GM18502 (cell line): ENCODE results near the gene NOTCH1.

ENCODE experiments used
- ATAC-seq: cut with Tn5 transposase; IDR thresholded peaks from one replicate; pipeline ENCODE4 v1.9.1; 2021; ENCODE audit warnings: mild to moderate bottlenecking; ENCODE audit not compliant: unreplicated experiment, poor library complexity

NOTCH1 gene

DNA sequence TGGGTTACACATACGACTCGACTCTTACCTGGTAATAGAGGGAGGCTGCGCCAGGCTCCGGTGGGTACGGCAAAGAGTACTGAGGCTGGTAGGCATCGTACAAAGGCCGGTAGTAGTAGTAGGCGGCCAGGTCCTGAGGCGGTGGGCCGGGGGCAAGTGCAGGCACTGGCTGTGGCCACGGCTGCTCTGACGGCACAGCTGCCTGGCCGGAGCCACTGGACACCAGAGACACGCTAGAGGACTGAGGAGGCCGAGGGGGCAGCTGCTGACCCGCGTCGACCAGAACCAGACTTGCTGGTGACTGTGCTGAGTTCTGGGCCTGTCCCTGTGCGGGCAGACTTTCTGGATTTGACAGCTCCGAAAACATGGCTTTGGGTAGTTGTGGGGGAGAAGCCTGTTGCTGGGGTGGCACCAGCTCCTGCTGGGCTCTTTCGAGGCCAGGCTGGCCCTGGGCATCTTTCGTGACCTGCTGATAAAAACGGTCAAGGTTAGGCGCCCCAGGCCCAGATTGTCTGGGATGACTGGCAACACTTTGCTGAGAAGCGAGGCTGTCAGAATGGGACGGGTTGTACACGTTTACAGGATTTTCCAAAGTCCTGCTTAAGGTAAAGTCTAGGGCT, 71.7 kb downstream of the NOTCH1 start:
- ATAC-seq = no peak

DNA sequence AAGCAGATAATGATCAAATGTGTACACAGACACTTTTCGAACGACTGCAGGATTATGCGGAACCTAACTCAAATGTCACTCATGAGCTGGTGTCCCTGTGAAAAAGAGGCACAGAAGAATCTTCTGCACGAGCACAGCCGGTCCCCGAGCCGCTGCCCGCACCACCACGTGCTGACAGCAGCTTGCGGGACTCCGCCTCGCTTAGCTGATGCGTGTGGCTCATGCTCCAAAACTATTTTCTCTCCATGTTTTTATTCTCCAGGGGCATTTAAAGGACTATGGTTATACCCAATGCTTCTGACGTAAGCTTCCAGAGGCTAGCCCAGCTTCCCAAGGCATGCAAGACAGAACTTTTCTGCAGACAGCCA, 72.5 kb downstream of the NOTCH1 start:
- no peak for ATAC-seq

DNA sequence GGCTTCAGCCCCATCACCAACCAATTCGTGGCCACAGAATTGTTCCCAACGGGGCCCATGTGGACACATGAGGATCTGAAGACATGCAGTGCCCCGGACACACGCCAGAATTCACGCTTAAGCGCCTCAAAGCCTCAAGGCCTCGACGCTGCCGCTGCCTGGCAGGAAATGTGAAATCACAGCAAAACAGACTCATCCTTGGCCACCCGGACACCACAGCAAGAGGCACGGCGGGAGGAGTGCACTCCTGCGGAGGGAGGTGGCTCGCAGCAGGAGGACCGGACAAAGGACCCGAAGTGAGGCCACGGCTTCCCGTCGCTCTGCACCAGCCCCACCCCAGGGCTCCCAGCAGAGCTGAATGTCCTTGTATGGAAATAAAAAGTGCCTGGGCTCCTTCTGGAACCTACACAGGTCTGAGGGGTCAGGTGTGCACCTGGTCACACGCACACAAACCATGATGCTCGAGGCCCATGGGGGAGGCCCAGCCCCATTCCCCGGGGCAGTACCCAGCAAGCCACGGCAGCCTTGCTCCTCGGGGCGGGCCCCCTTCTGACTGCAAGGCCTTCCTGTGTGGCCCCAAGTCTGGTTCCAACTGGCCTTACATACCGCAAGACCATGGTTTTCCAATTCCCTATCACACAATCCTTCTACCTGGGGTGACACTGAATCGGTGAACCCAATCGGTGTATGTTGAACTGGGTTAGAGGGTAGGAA, 73.1 kb downstream of the NOTCH1 start:
- no peak for ATAC-seq

DNA sequence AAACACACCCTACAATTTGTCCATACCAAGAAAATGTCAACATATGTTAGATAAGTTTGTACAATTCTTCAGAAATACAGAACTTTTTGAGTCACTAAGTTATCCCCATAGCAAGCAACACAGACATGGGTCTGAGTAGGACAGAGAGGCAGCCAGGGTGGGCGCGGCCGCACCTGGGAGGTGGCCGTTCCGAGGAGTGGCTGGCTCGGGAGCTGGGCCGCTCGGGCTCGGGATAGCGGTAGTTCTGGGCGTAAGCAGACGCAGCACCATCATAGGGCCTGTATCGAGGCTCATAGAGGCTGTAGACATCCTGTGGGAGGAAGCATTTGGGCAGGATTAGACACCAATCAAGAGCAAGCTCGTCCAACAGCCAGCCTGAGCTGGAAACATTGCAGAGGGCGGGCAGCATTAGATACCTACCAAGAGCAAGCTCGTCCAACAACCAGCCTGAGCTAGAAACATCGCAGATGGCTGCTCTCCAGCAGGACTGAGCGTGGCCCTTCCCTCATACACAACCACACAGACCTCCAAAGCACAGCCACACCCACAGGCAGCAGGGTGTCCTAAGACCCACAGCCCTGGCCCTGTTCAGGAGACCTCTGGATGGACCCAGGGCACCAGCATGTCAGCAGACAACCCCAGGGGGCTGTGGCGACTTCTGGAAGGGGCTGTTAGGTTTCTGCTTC, 73.9 kb downstream of the NOTCH1 start:
- ATAC-seq = no peak

DNA sequence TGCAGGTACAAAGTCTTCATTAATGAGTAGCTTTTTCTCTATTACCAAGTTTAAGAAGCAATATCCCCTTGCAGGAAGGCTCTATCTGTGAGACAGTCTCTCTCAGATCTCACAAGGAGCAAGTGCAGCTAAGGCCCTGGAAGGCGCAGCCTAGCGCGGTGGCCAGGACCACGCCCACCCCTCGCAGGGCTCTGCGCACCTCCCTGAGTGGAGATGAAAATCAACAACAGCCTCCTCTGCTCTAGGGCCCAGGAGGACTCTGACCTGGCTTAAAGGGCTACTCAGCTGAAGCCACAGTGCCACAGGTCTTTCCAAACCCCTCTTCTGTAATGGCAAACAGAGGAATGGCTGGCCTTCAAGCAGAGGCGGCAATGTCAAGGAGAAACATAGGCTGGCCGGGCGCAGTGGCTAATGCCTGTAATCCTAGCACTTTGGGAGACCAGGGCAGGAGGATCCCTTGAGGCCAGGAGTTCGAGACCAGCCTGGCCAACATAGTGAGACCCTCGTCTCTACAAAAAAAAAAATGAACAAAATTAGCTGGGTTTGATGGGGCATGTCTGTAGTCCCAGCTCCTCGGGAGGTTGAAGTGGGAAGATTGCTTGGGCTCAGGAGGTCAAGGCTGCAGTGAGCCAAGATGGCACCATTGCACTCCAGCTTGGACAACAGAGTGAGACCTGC, 74.9 kb downstream of the NOTCH1 start:
- ATAC-seq = no peak

DNA sequence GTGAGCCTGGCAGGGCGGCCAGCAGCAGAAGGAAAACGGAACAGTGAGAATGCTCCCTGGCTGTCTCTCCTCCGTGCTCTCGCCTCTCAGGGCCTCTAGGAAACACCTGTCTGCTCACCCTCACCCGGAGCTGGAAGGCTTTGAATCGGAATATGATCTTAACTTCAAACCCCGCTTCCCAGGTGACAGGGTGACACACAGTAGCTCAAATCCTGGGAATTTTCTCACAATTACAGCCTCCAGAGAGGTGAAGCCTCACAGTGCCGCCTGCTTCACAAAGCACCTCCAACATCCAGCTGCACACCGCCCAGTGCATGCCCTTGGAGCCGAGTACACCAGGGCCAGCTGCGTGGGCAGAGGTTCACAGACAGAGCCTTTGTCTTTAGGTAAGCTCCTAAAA, 75.5 kb downstream of the NOTCH1 start:
- no peak for ATAC-seq

DNA sequence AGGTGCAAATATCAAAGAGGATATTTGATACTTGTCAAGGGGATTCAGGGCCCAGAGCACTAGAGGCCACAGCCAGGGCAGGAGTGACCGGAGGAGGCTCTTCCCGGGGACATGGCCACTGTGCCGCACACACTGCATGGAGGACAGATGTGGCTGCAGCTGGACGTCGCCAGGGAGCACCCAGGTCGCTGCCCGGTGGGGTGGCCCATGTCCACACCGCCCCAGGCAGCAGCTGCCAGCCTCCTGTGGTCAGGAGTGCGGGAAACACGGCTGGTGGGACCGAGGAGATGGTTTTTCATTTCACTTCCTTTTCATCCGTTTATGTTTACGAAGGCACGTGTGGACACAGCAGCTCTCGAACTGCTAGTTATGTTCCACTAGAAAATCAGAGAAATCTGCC, 78.1 kb downstream of the NOTCH1 start:
- no peak for ATAC-seq

DNA sequence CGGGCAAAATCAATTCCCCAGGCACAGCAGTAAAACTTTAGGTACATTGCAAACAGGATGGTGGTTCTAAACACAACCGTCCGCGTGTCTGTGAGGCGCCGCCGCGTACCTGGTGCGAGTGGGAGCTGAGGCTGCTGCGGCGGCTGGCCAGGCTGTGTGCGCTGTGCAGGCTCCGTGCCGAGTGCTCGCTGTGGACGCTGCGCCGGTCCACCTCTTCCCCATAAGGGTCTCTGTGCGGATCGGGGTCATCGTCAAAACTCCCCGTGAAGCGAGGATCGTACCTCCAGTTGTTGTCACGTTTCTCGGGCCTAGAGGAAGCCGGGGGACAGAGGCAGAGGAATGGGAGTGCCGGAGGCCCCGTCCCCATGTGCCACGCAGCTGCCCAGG, 79.7 kb downstream of the NOTCH1 start:
- no peak for ATAC-seq

DNA sequence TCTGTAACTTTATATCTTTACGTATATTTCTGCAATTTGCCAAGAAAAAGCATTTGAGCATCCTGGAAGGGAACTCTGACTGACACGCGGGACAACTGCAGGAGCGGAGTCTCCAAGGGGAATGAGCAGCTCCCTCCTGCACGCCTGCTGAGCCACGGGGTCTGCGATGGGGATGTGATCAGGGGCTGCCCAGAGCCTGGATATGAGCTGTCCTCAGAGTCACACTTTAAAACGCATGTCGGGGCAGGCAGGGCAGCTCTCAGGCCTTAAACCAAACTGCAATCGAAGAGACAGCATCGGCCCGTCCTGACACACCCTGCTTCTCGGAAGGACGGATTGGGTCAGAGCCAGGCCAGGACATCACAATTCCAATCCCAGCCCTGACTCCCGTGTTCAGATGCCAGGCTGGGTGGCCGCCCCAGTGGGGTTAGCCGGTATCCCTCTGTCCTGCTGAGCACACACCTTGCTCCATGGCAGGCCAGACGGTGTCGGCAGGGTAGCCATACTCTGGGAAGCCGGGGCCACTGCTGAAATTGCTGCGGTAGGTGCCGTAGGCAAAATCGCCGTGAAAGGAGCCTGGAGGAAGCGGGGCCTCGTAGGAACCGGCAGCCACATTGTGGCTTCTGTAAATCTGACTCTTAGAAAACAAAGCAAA, 80.2 kb downstream of the NOTCH1 start:
- ATAC-seq = no peak

DNA sequence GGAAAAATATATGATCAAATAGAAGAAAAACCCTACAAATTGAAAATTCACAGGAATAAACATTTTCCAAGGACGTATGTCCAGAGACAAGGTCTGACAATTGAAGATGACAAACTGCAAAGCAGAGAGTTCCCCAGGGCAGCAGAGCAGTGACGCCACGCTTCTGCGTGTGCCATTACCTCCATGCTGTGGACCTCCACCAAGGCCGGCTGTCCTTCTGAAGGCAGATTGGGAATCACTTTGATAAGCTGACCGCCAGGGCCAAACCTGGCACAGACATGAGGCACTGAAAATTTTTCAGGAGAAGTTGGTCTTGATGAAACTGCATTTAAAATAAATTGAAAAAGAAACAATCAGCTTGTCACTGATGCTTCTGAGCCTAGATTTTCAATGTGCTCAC, 81.6 kb downstream of the NOTCH1 start:
- no peak for ATAC-seq

DNA sequence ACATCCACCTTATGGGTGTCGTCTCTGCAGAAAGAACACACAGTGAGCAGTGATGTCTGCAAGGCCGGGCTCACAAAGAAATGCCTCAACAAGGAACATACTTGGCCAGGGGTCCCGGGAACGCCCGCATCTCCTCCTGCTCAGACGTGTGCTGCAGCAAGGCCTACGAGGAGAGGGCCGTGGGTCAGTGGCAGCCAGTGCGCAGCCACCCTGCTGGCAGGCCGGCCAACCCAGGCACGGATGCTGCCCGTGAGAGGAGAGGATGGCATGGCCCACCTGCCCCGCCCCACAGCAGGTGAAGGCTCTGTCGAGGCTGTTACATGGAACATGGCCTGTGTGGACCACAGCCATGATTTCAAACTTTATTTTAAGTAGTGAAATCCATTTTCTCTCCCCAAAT, 82.3 kb downstream of the NOTCH1 start:
- no peak for ATAC-seq

DNA sequence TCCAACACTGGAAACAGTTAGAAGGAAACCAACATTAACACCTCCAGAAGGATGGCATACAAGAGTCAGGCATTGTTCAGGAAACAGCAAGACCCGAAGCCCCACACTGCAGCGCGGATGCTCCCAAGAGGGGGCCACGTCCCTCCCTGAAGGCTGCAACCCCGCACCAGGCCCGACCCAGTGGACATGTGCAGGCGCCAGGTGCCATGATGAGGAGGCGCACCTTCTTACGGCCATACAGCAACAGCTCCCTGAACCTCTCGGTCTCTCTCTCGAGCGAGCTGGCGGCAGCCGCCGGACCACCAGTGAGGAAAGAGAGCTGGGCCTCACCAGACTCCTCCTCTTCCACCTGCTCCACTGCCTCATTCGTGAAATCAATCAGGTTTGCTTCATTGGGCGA, 83.2 kb downstream of the NOTCH1 start:
- no peak for ATAC-seq

DNA sequence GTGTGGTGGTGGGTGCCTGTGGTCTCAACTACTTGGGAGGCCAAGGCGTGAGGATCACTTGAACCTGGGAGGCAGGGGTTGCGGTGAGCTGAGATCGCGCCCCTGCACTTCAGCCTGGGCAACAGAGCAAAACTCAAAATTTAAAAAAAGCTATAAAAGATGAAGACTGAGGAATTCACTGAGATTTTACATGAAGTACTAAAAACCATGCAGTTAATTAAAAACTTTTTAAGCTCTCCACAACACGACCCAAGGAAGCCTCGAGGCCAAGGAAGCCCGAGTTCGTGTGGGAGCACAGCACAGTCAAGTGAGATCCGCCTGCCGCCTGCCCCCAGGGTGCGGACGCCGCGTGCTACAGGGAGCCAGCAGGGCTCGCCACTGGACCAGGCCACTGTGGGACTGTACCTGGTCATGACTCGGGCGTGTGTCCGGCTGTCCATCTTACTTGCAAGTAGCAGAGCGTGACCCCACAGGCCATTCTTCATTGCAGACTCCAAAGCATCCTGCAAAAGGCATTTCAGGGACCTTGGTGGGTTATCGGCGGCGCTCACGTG, 85.0 kb downstream of the NOTCH1 start:
- no peak for ATAC-seq

DNA sequence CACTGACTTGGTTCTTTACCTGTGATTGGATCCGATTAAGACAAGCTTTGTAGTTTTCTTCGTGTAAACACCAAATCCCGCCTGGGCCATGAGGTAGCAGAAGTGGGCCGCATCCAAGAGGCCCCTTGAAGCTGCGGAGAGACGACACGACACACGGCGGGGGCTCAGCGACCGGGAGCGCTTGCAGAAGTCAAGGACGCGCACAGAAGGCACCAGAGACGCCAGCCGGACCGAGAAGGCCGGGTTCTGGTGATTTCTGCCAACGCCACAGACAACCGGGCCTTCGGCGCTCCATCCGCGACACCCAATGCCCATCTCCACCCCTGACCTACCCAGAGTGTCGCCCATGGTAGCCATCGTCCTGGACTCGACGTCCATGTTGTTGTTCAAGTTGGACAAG, 86.4 kb downstream of the NOTCH1 start:
- ATAC-seq = no peak

DNA sequence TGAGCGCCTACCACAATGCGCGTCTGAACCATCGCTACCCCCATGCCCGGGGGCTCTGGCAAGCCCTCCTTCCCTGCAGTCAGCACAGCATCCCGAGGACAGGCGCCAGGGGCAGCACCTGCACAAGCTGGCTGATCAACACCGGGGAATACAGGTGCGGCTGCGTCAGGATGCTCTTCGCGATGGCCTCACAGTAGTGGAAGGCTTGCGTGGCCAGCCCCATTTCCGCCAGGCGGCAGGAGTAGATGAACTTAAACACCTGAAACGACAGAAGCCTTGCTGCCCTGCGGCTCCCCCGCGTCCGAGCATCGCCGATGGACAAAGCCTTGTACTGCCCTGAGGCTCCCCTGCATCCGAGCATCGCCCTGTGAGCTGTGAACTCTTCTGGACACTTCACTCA, 88.5 kb downstream of the NOTCH1 start:
- no peak for ATAC-seq

DNA sequence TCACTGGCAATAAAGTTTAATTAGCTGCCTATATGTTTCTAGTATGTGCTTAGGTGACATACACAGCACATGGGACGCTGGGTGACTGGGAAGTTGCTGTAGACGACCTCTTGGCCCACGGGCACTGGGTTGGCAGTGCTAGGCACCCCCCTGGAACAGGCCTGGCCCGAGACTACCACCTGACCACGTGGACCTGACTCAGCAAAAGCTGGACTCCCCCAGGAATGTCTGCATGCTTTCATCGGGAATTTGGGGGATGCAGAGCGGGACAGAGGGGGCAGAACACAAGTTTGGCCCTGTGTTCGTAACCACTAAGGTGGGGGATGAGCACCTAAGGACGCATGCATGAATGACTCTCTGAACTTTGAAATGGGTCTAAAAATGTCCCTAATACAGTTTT, 89.6 kb downstream of the NOTCH1 start:
- no peak for ATAC-seq

DNA sequence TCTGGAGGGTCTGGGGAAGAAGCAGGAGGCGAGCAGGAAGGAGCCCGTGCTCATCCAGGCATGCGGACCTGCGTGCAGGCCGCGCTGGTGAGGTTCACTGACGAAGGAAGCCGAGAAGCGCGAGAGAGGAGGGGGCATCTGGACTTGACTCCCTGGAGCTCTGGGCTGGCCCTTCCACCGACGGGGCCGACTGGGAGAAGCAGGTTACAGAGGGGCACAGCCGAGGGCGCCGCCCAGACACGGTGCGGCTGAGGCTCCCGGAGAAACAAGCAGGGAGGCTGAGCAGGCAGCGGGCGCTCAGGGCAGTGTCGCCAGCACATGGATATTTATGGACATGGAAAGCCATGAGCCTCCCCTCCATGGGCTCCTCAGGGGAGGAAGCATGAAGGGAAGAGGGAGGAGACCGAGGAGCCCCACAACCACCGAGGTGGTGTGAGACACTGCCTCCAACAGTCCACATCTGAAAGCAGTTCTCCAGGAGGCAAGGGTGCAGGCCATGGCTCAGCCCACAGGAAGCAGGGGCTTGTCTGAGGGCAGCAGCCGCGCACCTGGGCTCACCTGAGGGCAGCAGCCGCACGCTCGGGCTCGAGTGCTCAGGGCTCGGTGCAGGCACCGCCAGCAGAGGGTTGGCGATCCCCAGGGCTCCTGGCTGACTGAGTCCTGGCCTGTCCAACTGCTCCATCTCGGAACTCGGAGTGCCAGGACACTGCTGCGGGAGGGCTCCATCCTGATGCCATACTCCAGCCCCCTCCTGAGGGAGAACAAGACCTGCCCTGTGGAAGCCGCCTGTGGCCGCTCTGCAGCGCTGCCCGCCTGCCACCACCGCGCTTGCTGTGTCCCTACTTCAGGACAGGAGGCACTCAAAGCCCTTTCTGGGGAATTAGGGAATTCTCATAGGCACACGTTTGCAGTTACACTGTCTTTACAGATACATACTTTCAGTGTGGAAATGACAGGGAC, 90.5 kb downstream of the NOTCH1 start:
- no peak for ATAC-seq

DNA sequence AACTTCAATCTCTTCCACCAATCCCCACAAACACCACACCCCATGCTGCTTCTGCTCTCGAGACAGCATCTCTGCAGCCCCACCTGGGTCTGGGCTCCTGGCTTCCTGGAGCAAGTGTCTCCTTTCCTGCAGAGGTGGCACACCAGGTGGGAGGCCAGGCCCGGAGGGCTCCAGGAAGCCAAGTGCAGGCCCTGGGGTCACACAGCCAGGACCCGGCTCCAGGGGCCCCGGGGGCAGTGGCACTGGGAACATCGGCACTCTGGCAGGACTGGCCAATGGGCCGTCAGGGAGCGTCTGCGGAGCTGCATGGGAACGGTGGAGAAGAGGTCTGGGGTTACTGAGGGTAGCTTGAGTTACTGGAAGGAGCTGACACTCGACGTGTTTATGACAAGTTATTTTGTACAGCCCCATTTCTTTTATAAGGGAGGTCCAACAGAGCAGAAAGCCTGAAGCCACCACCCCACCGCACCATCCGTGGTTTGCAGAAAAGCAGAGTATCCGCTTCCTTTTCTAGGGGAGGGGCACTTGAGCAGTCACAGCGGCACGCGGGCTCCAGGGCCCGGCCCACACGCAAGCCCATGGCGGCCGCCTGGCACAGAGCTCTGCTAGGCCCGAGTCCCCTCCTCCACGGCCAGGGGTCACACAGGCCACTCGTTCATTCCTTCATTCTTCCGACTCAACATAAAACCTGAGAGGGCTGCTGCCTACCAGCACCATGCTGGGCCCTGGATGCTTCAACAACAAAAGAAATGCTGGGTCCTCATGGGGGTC, 91.6 kb downstream of the NOTCH1 start:
- ATAC-seq = no peak

DNA sequence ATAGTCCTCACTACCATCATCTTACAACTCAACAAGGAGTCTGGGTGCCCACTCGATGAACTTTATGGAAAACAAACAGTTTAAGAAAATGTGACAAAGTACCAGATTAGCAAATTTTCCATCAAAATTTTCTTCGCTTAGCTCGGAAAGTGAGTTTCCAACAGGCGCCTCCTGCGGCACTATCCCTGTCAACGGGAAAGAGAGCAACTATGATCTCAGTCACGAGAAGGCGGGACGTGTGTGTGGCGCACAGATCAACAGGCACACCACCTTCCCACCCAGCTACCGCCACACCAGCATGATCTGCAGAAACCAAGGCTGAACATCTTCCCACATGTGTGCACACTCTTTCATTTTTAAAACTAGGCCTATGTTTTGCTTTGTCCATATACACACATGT, 92.5 kb downstream of the NOTCH1 start:
- no peak for ATAC-seq
